ENCODE data around the gene SHD. TPM values are rescaled to one million over a fixed set of nuclear protein-coding genes. Genes with fewer than 3 reads are reported as not detected.
"Not testable (repeated sequence)": the region's sequence is repeated elsewhere in the genome, so short reads cannot be mapped to it uniquely, and the experiment has no call there.

The SHD gene
- total RNA-seq, 2 donors from 2014 or later = not detected

GRCh38 chr19:4316956-4317355 is 37.9 kb downstream of the SHD start:
- peaks cover 14% of the 10 kb centered on the region for H3K9me3 Mint-ChIP-seq
- no peak overlapping the region for H3K27ac Mint-ChIP-seq
- no peaks in the 10 kb centered on the region for H3K27me3 Mint-ChIP-seq
- no peak for DNase-seq (ENCODE audit: low spot score)
- H3K4me3 Mint-ChIP-seq = no peak overlapping the region
- H3K36me3 Mint-ChIP-seq = peaks cover 5% of the 10 kb centered on the region
- no peak for ATAC-seq
- peaks cover 0 to 7% of the 10 kb centered on the region in 2 donors for H3K4me1 Mint-ChIP-seq (ENCODE audit: low read depth in 2 of 2)

- H3K4me1 Mint-ChIP-seq (ENCODE audit: low read depth in 2 of 2) = peaks cover 0 to 7% of the 10 kb centered on the region in 2 donors
- no peak for ATAC-seq
Observed at GRCh38 chr19:4318460-4318859, 39.4 kb downstream of the SHD start.

GRCh38 chr19:4319067-4319718 is 40.1 kb downstream of the SHD start:
- ATAC-seq = no peak
- no peak overlapping the region for H3K4me3 Mint-ChIP-seq
- H3K4me1 Mint-ChIP-seq (ENCODE audit: low read depth in 2 of 2) = peaks cover 0 to 7% of the 10 kb centered on the region in 2 donors
- H3K9me3 Mint-ChIP-seq = peaks cover 14% of the 10 kb centered on the region
- H3K36me3 Mint-ChIP-seq = peaks cover 5% of the 10 kb centered on the region
- H3K27ac Mint-ChIP-seq = no peak overlapping the region
- no peak for DNase-seq (ENCODE audit: low spot score)
- H3K27me3 Mint-ChIP-seq = no peaks in the 10 kb centered on the region

More at GRCh38 chr19:4318460-4318859, 39.4 kb downstream of the SHD start:
- DNase-seq (ENCODE audit: low spot score) = no peak
- peaks cover 5% of the 10 kb centered on the region for H3K36me3 Mint-ChIP-seq
- no peaks in the 10 kb centered on the region for H3K27me3 Mint-ChIP-seq
- H3K4me3 Mint-ChIP-seq = no peak overlapping the region
- H3K9me3 Mint-ChIP-seq = peaks cover 14% of the 10 kb centered on the region
- no peak overlapping the region for H3K27ac Mint-ChIP-seq

DNA sequence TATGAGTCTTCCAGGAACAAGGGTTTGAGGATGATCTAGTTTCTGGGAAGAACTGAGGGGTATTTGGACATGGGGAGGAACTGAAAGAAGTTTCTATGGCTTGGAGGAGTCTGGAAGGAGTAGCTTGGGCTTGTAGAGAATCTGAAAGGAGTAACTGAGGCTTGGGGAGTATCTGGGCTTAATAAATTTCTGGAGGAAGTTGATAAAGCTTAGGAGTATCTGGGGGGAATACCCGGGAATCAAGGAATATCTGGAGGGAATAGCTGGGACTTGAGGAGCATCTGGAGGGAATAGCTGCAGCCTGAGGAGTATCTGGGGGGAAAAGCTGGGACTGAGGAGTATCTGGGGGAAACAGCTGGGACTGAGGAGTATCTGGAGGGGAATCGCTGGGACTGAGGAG is 41.4 kb downstream of the SHD start:
- DNase-seq (ENCODE audit: low spot score) = no peak
- Mint-ChIP-seq H3K27ac (peak overlapping the region in 1 of 2 donors; percentile 0), H3K27me3 (no peaks in the 10 kb centered on the region)

DNA sequence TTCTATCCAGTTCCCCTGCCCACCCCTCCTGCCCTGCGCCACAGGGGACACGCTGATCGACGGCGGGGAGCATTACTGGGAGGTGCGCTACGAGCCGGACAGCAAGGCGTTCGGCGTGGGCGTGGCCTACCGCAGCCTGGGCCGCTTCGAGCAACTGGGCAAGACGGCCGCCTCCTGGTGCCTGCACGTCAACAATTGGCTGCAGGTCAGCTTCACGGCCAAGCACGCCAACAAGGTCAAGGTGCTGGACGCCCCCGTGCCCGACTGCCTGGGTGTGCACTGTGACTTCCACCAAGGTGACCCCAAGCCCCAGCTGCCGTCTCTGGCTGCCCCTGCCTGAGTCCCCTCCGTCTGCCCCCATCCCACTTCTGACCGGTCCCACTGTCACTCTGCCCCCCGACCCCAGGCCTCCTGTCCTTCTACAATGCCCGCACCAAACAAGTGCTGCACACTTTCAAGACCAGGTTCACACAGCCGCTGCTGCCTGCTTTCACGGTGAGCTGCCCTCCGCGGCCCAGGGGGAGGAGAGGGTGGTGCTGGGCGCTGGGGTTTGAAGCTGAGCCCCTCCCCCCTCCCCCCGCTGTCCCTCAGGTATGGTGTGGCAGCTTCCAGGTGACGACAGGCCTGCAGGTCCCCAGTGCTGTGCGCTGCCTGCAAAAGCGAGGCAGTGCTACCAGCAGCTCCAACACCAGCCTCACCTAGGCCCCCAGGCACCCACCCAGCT is 44.0 kb downstream of the SHD start:
- Mint-ChIP-seq H3K4me3 (no peak overlapping the region), H3K36me3 (peaks cover 5% of the 10 kb centered on the region), H3K9me3 (peaks cover 14% of the 10 kb centered on the region), H3K4me1 (ENCODE audit: low read depth in 2 of 2) (peaks cover 10 to 29% of the 10 kb centered on the region in 2 donors), H3K27me3 (no peaks in the 10 kb centered on the region), H3K27ac (no peak overlapping the region)
- DNase-seq (ENCODE audit: low spot score) (no peak), ATAC-seq (no peak)

More for the DNA sequence above, 41.4 kb downstream of the SHD start:
- H3K4me3 Mint-ChIP-seq = no peak overlapping the region
- H3K36me3 Mint-ChIP-seq = peaks cover 5% of the 10 kb centered on the region
- peaks cover 0 to 10% of the 10 kb centered on the region in 2 donors for H3K4me1 Mint-ChIP-seq (ENCODE audit: low read depth in 2 of 2)
- ATAC-seq = no peak
- peaks cover 14% of the 10 kb centered on the region for H3K9me3 Mint-ChIP-seq

DNA sequence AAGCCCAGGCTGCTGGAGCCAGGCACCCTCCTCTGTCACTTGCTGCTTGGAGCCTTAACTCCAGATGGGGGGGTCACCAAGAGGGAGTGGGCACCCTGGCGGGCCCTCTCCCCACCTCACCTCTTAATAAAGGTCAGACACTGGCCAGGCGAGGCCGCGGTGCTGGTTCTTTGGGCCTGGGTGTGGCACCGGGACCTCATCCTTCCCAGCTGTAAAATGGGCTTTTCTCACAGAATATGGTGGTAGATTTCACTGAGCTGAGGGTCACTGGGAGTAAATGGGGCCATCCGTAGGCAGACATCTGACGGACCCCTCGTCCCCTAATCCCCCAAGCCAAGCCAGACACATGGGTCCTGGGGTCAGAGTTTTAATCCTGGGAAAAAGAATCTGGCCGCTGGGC is 44.6 kb downstream of the SHD start:
- H3K4me1 Mint-ChIP-seq (ENCODE audit: low read depth in 2 of 2) = peaks cover 10 to 32% of the 10 kb centered on the region in 2 donors
- DNase-seq (ENCODE audit: low spot score) = no peak
- H3K36me3 Mint-ChIP-seq = peaks cover 5% of the 10 kb centered on the region
- no peak overlapping the region for H3K27ac Mint-ChIP-seq
- H3K27me3 Mint-ChIP-seq = no peaks in the 10 kb centered on the region
- no peak overlapping the region for H3K4me3 Mint-ChIP-seq
- H3K9me3 Mint-ChIP-seq = peaks cover 14% of the 10 kb centered on the region
- no peak for ATAC-seq

DNA sequence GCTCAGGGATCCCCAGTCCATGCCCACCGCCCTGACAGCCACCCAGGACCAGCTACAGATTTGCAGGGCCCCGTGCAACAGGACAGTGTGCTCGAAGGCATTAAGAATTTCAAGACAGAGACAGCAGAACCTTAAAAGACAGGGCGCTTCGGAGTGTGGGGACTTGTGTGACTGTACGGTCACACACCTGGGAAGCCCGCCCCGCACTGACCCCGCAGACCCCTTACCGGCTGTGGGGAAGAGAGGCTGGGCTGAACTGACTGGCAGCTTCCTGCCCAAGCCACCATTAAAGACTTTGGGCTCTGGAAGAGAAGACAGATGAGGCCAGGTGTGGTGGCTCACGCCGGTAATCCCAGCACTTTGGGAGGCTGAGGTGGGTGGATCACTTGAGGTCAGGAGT is 45.2 kb downstream of the SHD start:
- DNase-seq (ENCODE audit: low spot score) (no peak), ATAC-seq (no peak)
- H3K27me3 Mint-ChIP-seq = no peaks in the 10 kb centered on the region
- no peak overlapping the region for H3K27ac Mint-ChIP-seq
- H3K4me3 Mint-ChIP-seq = no peak overlapping the region
- peaks cover 10 to 32% of the 10 kb centered on the region in 2 donors for H3K4me1 Mint-ChIP-seq (ENCODE audit: low read depth in 2 of 2)
- peaks cover 14% of the 10 kb centered on the region for H3K9me3 Mint-ChIP-seq
- peaks cover 4% of the 10 kb centered on the region for H3K36me3 Mint-ChIP-seq

DNA sequence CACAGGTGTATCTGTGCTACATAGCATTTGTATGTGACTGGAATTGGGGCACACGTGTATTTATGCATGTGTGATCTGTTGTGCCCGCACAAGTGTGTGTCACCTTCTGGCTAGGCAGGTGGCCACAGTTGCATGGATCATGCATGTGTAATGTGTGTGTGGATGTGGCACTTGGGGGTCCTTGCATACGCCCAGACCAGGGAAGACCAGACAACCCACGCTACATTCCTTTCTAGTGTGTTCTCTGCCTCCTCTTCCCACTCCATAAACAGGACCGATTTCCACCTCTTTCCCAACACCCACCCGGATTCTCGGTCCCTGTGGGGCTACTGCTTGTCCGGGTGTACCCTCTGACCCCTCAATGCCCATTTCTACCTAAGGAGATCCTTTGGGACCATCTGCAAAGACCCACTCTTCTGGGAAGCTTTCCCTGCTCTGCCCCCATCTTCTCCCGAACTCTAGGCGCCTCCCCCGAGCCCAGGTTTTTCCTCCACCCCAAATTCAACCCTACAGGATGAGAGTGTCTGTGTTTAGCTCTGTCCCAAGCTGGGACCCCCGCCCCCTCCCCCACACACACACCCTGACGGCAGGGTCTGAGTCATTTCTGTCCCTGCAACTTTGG is 47.3 kb downstream of the SHD start:
- H3K9me3 Mint-ChIP-seq = no peaks in the 10 kb centered on the region
- H3K27me3 Mint-ChIP-seq = no peaks in the 10 kb centered on the region
- peak overlapping the region; percentile 82 for H3K4me3 Mint-ChIP-seq
- H3K27ac Mint-ChIP-seq = peak overlapping the region in 1 of 2 donors; percentile 57
- H3K4me1 Mint-ChIP-seq (ENCODE audit: low read depth in 2 of 2) = peaks cover 10 to 25% of the 10 kb centered on the region in 2 donors
- no peaks in the 10 kb centered on the region for H3K36me3 Mint-ChIP-seq
- no peak for DNase-seq (ENCODE audit: low spot score)
- no peak for ATAC-seq

DNA sequence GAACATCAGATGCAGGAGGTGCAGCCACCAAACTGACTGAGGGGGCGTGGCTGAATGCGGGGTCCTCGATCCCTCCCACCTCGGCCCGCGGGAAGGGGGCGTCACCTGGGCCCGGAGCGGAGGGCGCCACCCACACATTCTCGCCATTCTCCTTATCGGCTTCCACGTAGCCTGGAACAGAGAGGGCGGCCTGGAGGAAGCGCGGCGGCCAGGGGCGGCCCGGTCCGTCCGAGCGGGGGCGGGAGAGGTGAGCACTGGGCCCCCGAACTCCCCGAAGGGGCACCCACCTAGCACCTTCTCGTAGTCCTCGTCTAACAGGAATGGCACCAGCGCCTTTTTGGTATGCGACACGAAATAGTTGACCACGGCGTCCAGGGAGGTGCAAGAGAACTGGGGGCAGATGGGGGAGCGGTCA is 47.8 kb downstream of the SHD start:
- Mint-ChIP-seq H3K36me3 (no peaks in the 10 kb centered on the region), H3K4me3 (peak overlapping the region; percentile 82), H3K27me3 (no peaks in the 10 kb centered on the region), H3K27ac (no peak overlapping the region), H3K9me3 (no peaks in the 10 kb centered on the region), H3K4me1 (ENCODE audit: low read depth in 2 of 2) (peaks cover 10 to 25% of the 10 kb centered on the region in 2 donors)
- no peak for ATAC-seq
- no peak for DNase-seq (ENCODE audit: low spot score)

- H3K27me3 Mint-ChIP-seq = no peaks in the 10 kb centered on the region
- peaks cover 10 to 25% of the 10 kb centered on the region in 2 donors for H3K4me1 Mint-ChIP-seq (ENCODE audit: low read depth in 2 of 2)
- ATAC-seq (peak; percentile 25 to 71), DNase-seq (ENCODE audit: low spot score) (peak; percentile 87)
- H3K36me3 Mint-ChIP-seq = no peaks in the 10 kb centered on the region
- no peaks in the 10 kb centered on the region for H3K9me3 Mint-ChIP-seq
- peak overlapping the region in 1 of 2 donors; percentile 86 for H3K27ac Mint-ChIP-seq
- H3K4me3 Mint-ChIP-seq = peak overlapping the region; percentile 82
Observed at GRCh38 chr19:4327252-4327876, 48.3 kb downstream of the SHD start.

DNA sequence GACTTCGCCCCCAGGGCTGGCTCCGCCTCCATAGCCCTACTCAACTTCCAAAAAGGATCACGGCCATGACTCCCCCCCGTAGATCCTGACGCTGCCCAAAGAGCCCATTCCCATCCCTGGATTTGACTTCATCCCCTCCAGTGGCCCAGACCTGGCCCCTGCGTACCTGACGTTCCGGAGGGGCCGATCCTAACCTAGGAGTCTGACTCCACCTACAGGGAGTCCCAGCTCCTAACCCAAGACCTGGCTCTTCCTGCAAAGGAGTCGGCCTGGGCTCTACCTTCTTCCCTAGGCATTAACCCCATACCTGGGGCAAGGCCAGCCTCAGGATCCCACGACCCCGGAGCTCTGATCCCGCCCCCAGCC is 48.8 kb downstream of the SHD start:
- peak overlapping the region; percentile 55 to 86 for H3K27ac Mint-ChIP-seq
- H3K27me3 Mint-ChIP-seq = no peaks in the 10 kb centered on the region
- H3K4me3 Mint-ChIP-seq = peak overlapping the region; percentile 82
- ATAC-seq (no peak), DNase-seq (ENCODE audit: low spot score) (no peak)
- H3K9me3 Mint-ChIP-seq = no peaks in the 10 kb centered on the region
- peaks cover 10 to 25% of the 10 kb centered on the region in 2 donors for H3K4me1 Mint-ChIP-seq (ENCODE audit: low read depth in 2 of 2)
- H3K36me3 Mint-ChIP-seq = no peaks in the 10 kb centered on the region

DNA sequence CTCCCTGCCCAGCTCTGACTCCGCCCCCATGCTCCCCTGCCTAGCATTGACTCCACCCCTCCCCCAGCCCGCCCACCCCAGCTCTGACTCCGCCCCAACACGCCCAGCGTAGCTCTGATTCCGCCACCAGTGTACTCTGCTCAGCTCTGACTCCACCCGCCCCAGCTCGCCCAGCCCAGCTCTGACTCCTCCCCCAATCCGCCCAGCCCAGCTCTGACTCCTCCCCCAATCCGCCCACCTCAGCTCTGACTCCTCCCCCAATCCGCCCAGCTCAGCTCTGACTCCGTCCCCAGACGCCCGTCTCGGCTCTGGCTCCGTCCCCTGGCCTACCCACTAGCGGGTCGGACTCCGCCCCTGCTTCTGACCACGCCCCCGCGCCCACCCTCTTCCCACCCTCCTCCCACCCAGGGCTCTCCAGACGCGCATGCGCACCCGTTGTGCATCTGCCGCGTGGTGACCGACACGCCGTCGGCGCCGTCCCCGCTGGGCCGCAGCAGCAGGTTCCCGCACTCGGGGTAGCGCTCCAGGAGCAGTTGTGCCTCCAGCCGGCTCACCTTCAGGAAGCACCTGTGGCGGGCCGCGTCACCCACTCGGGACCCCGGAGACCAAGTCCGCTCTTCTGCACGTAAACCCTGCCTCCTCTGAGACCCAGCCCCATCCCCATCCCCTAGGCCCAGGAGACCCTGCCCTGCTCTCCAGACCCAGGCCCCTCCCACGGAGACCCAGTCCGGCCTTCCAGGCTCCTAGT is 49.4 kb downstream of the SHD start:
- Mint-ChIP-seq H3K27ac (peak overlapping the region; percentile 55 to 86), H3K36me3 (no peaks in the 10 kb centered on the region), H3K4me1 (ENCODE audit: low read depth in 2 of 2) (peaks cover 10 to 25% of the 10 kb centered on the region in 2 donors), H3K27me3 (no peaks in the 10 kb centered on the region), H3K4me3 (peak overlapping the region; percentile 82), H3K9me3 (no peaks in the 10 kb centered on the region)
- peak; percentile 98 for DNase-seq (ENCODE audit: low spot score)
- ATAC-seq = peak; percentile 93 to 95

DNA sequence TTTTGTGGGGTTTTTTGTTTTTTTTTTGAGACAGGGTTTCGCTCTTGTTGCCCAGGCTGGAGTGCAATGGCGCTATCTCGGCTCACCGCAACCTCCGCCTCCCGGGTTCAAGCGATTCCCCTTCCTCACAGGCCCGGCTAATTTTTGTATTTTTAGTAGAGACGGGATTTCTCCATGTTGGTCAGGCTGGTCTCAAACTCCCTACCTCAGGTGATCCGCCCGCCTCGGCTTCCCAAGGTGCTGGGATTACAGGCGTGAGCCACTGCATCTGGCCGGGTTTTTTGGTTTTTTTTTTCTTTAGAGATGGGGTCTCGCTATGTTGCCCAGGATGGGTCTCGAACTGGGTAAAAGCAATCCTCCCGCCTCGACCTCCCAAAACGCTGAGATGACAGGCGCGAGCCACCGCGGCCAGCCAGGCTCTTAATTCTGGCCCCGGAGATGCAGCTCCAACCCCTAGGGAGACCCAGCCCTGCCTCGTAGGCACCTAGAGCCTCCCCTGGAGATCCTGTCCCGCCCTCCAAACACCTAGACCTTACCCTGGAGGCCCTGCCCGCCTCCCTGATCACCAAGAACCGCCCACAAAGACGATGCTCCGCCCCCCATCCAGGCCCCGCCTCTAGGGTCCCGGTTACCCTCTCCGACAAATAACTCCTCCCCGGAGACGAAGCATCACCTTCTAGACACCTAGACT is 50.1 kb downstream of the SHD start:
- ATAC-seq; H3K27me3 Mint-ChIP-seq; H3K36me3 Mint-ChIP-seq; DNase-seq (ENCODE audit: low spot score); H3K9me3 Mint-ChIP-seq: not testable (repeated sequence)
- peak overlapping the region; percentile 55 to 86 for H3K27ac Mint-ChIP-seq
- peak overlapping the region; percentile 82 for H3K4me3 Mint-ChIP-seq
- H3K4me1 Mint-ChIP-seq (ENCODE audit: low read depth in 2 of 2) = peaks cover 10 to 29% of the 10 kb centered on the region in 2 donors
